A673 (cell line): ENCODE results near the gene STK10. TPM values are rescaled to one million over a fixed set of nuclear protein-coding genes. Genes with fewer than 3 reads are reported as not detected.

Experiments
- BruUV-seq: library from RNA; stranded (reverse); fragments of 400-500 nt; replicated peaks from 2 replicates; lab custom pipeline; 2021; lab: Mats Ljungman, UMichigan
- CTCF ChIA-PET: fragments of 300-600 bp; sonication (Branson Sonifier 250); formaldehyde crosslinking; loops from one replicate; lab custom pipeline; 2022; ENCODE audit warnings: antibody characterized with exemption; lab: Charles Lee
- POLR2A ChIA-PET: fragments of 300-600 bp; sonication (Branson Sonifier 250); formaldehyde crosslinking; loops from one replicate; lab custom pipeline; 2022; ENCODE audit warnings: antibody characterized with exemption; ENCODE audit not compliant: low non-redundant PET; lab: Charles Lee
- DNase-seq: peaks from one replicate; pipeline ENCODE4 v3.0.0-alpha.2; 2015; ENCODE audit warnings: low spot score
- H3K27ac ChIP-seq: fragments of 200-600 bp; sonication (generic); 2 replicates; pipeline ENCODE4 v1.5.1; 2016; ENCODE audit warnings: mixed run types, low read depth, mild to moderate bottlenecking, mixed read lengths, antibody characterized with exemption, low read length; ENCODE audit not compliant: poor library complexity, severe bottlenecking
- H3K27me3 ChIP-seq: fragments of 200-600 bp; sonication (generic); replicated peaks from 2 replicates; pipeline ENCODE4 v1.6.1; 2017; ENCODE audit warnings: mixed run types, low read depth, mild to moderate bottlenecking, mixed read lengths, antibody characterized with exemption, low read length; ENCODE audit not compliant: insufficient read depth, poor library complexity
- H3K36me3 ChIP-seq: fragments of 200-600 bp; sonication (generic); 2 replicates; pipeline ENCODE4 v1.6.1; 2016; ENCODE audit warnings: mixed run types, mild to moderate bottlenecking, mixed read lengths, antibody characterized with exemption, low read length; ENCODE audit not compliant: insufficient read depth, poor library complexity, severe bottlenecking
- H3K4me1 ChIP-seq: fragments of 200-600 bp; sonication (generic); 2 replicates; pipeline ENCODE4 v1.6.1; 2017; ENCODE audit warnings: mixed run types, mild to moderate bottlenecking, mixed read lengths, antibody characterized with exemption, low read length; ENCODE audit not compliant: insufficient read depth, poor library complexity, severe bottlenecking
- H3K4me3 ChIP-seq: fragments of 200-600 bp; sonication (generic); 2 replicates; pipeline ENCODE4 v1.5.1; 2016; ENCODE audit warnings: low read depth, mixed run types, mild to moderate bottlenecking, mixed read lengths, low read length; ENCODE audit not compliant: poor library complexity, severe bottlenecking
- H3K9me3 ChIP-seq: fragments of 200-600 bp; sonication (generic); 2 replicates; pipeline ENCODE4 v1.6.1; 2016; ENCODE audit warnings: mixed run types, low read depth, mild to moderate bottlenecking, mixed read lengths, antibody characterized with exemption, low read length; ENCODE audit not compliant: poor library complexity, severe bottlenecking
- CTCF ChIP-seq: fragments of 300-800, 200-600 bp; sonication (generic); conservative IDR thresholded peaks from 2 replicates; pipeline ENCODE4 v1.5.1; 2017; ENCODE audit warnings: low read depth, mild to moderate bottlenecking, antibody characterized with exemption, low read length, moderate library complexity, mixed read lengths
- EZH2 ChIP-seq: fragments of 200-600 bp; sonication (generic); IDR thresholded peaks from 2 replicates; pipeline ENCODE4 v1.6.1; 2017; ENCODE audit warnings: borderline replicate concordance, low read depth, mild to moderate bottlenecking, mixed read lengths, antibody characterized with exemption, low read length; ENCODE audit not compliant: poor library complexity, severe bottlenecking
- intact Hi-C: fragments of 100-400 bp; cut with micrococcal nuclease; formaldehyde crosslinking; loops from one replicate; pipeline ENCODE4 v1.10.0; 2022; ENCODE audit not compliant: unreplicated experiment
- total RNA-seq: library from RNA; stranded (reverse); gene quantifications from 2 replicates; pipeline ENCODE4 v1.2.3, GENCODE V29; 2021

STK10 gene
- total RNA-seq, 1 experiment from 2014 or later: 3.8 TPM

GRCh38 chr5:172043865-172044264 is 144.2 kb downstream of the STK10 start:
- ChIA-PET POLR2A (no interaction called here), CTCF (no interaction called here)
- BruUV-seq: no TSS peak
- Histone ChIP-seq H3K9me3 (no peaks in the 10 kb centered on the region), H3K27ac (no peak overlapping the region), H3K4me1 (no peaks in the 10 kb centered on the region), H3K36me3 (no peaks in the 10 kb centered on the region), H3K4me3 (no peak overlapping the region), H3K27me3 (no peaks in the 10 kb centered on the region)
- intact Hi-C loops: loop anchor here (5.0 to 10.0 kb wide), 2 partner anchors 409 to 627 kb away; partner anchors contain the start of gene FGF18
- no peak for DNase-seq
- TF ChIP-seq EZH2 (no peak), CTCF (no peak)

- Histone ChIP-seq H3K4me1 (no peaks in the 10 kb centered on the region), H3K27me3 (no peaks in the 10 kb centered on the region), H3K27ac (no peak overlapping the region), H3K4me3 (no peak overlapping the region), H3K36me3 (no peaks in the 10 kb centered on the region), H3K9me3 (no peaks in the 10 kb centered on the region)
- CTCF ChIA-PET: no interaction called here
- POLR2A ChIA-PET: no interaction called here
- TF ChIP-seq CTCF (no peak), EZH2 (no peak)
- BruUV-seq: no TSS peak
- no peak for DNase-seq
- intact Hi-C loops: loop anchor here (5.0 to 10.0 kb wide), 2 partner anchors 407 to 625 kb away; partner anchors contain the start of gene FGF18
Measured at GRCh38 chr5:172042183-172042582, 145.8 kb downstream of the STK10 start.

GRCh38 chr5:172038167-172038566 is 149.9 kb downstream of the STK10 start:
- Histone ChIP-seq H3K27me3 (no peaks in the 10 kb centered on the region), H3K4me1 (no peaks in the 10 kb centered on the region), H3K4me3 (no peak overlapping the region), H3K27ac (no peak overlapping the region), H3K36me3 (no peaks in the 10 kb centered on the region), H3K9me3 (no peaks in the 10 kb centered on the region)
- POLR2A ChIA-PET: no interaction called here
- CTCF ChIA-PET: interaction anchor here (0.7 kb wide), 2 partner anchors 42 to 445 kb away, joined by 3 to 7 read pairs; no protein-coding TSS in a partner anchor
- no TSS peak for BruUV-seq
- TF ChIP-seq CTCF: no peak
- no peak for TF ChIP-seq EZH2
- DNase-seq: no peak
- intact Hi-C loops: no loop called here
